Liver (tissue), 9 donors: ENCODE data around the gene SEZ6L. TPM values are rescaled to one million over a fixed set of nuclear protein-coding genes. Genes with fewer than 3 reads are reported as not detected.

Experiments
- DNase-seq: peaks from one replicate; pipeline ENCODE4 v3.0.0-alpha.2; 2017; ENCODE audit warnings: low spot score
- H3K27ac ChIP-seq, 2 donors: one replicate each; pipeline ENCODE4 v1.7.0; 2013; ENCODE audit warnings: inconsistent platforms in 2 of 2, low read length in 2 of 2, control low read depth in 1 of 2, low read depth in 1 of 2, mild to moderate bottlenecking in 1 of 2
- H3K27me3 ChIP-seq, 4 donors: one replicate each; pipeline versions ENCODE4 v1.6.1 to v1.7.0; 2013; ENCODE audit warnings: low read length in 3 of 4, inconsistent platforms in 1 of 4, mild to moderate bottlenecking in 1 of 4, moderate library complexity in 1 of 4; ENCODE audit not compliant: control insufficient read depth in 4 of 4, insufficient read depth in 4 of 4
- H3K36me3 ChIP-seq, 4 donors: one replicate each; pipeline versions ENCODE4 v1.6.1 to v1.7.0; 2013; ENCODE audit warnings: low read length in 3 of 4, mild to moderate bottlenecking in 3 of 4, low read depth in 1 of 4, moderate library complexity in 1 of 4; ENCODE audit not compliant: control insufficient read depth in 4 of 4, insufficient read depth in 3 of 4
- H3K4me1 ChIP-seq, 4 donors: one replicate each; pipeline versions ENCODE4 v1.6.1 to v1.7.0; 2013; ENCODE audit warnings: low read length in 3 of 4, mild to moderate bottlenecking in 3 of 4, moderate library complexity in 1 of 4; ENCODE audit not compliant: control insufficient read depth in 4 of 4, insufficient read depth in 4 of 4
- H3K4me3 ChIP-seq, 3 donors: one replicate each; pipeline versions ENCODE4 v1.6.1 to v1.7.0; 2013; ENCODE audit warnings: low read length in 3 of 3, control low read depth in 1 of 3, low read depth in 1 of 3, mild to moderate bottlenecking in 1 of 3
- H3K9ac ChIP-seq, 2 donors: one replicate each; pipeline ENCODE4 v1.7.0; 2013; ENCODE audit warnings: low read length in 2 of 2, mild to moderate bottlenecking in 2 of 2, moderate library complexity in 2 of 2, control low read depth in 1 of 2, low read depth in 1 of 2
- H3K9me3 ChIP-seq, 4 donors: one replicate each; pipeline versions ENCODE4 v1.6.1 to v1.7.0; 2013; ENCODE audit warnings: low read length in 3 of 4; ENCODE audit not compliant: control insufficient read depth in 4 of 4
- ATF3 ChIP-seq: IDR thresholded peaks from 2 replicates; pipeline ENCODE4 v1.6.1; 2016; ENCODE audit warnings: antibody characterized with exemption
- EGR1 ChIP-seq, 2 donors: IDR thresholded peaks; 2 replicates each; pipeline ENCODE4 v1.6.1; 2016 to 2018; ENCODE audit warnings: antibody characterized with exemption in 2 of 2, low read depth in 2 of 2
- FOXA1 ChIP-seq: IDR thresholded peaks from 2 replicates; pipeline ENCODE4 v1.6.1; 2016; ENCODE audit warnings: antibody characterized with exemption
- FOXA2 ChIP-seq: IDR thresholded peaks from 2 replicates; pipeline ENCODE4 v1.6.1; 2016; ENCODE audit warnings: antibody characterized with exemption
- GABPA ChIP-seq, 2 donors: IDR thresholded peaks in 1 of 2; conservative IDR thresholded peaks in 1 of 2; 2 replicates each; pipeline ENCODE4 v1.6.1; 2016; ENCODE audit warnings: antibody characterized with exemption in 2 of 2, mild to moderate bottlenecking in 1 of 2, moderate library complexity in 1 of 2
- HNF4A ChIP-seq, 2 donors: conservative IDR thresholded peaks; 2 replicates each; pipeline ENCODE4 v1.6.1; 2016; ENCODE audit warnings: antibody characterized with exemption in 2 of 2, mild to moderate bottlenecking in 2 of 2
- JUND ChIP-seq, 2 donors: IDR thresholded peaks; 2 replicates each; pipeline ENCODE4 v1.6.1; 2016; ENCODE audit warnings: antibody characterized with exemption in 2 of 2
- MAX ChIP-seq: IDR thresholded peaks from 2 replicates; pipeline ENCODE4 v1.6.1; 2016; ENCODE audit warnings: antibody characterized with exemption
- NR2F2 ChIP-seq: IDR thresholded peaks from 2 replicates; pipeline ENCODE4 v1.6.1; 2016; ENCODE audit warnings: antibody characterized with exemption
- RAD21 ChIP-seq, 2 donors: IDR thresholded peaks; 2 replicates each; pipeline ENCODE4 v1.6.1; 2016; ENCODE audit warnings: antibody characterized with exemption in 2 of 2, mild to moderate bottlenecking in 2 of 2
- REST ChIP-seq: IDR thresholded peaks from 2 replicates; pipeline ENCODE4 v1.6.1; 2016; ENCODE audit warnings: antibody characterized with exemption, mild to moderate bottlenecking
- RXRA ChIP-seq, 2 donors: IDR thresholded peaks; 2 replicates each; pipeline ENCODE4 v1.6.1; 2017 to 2018; ENCODE audit warnings: antibody characterized with exemption in 2 of 2, mild to moderate bottlenecking in 1 of 2
- SP1 ChIP-seq: IDR thresholded peaks from 2 replicates; pipeline ENCODE4 v1.6.1; 2018; ENCODE audit warnings: antibody characterized with exemption, mild to moderate bottlenecking
- TAF1 ChIP-seq: conservative IDR thresholded peaks from 2 replicates; pipeline ENCODE4 v1.6.1; 2016; ENCODE audit warnings: antibody characterized with exemption, mild to moderate bottlenecking
- YY1 ChIP-seq: IDR thresholded peaks from 2 replicates; pipeline ENCODE4 v1.6.1; 2016; ENCODE audit warnings: antibody characterized with exemption, mild to moderate bottlenecking
- ZBTB33 ChIP-seq: IDR thresholded peaks from 2 replicates; pipeline ENCODE4 v1.6.1; 2016; ENCODE audit warnings: antibody characterized with exemption
- WGBS: extraction: QIAGEN DNeasy Blood & Tissue Kit; methylation state at CpG from one replicate; pipeline ENCODE4 v1.1.7; 2013; 5-methylcytosine and 5-hydroxymethylcytosine counted together
- polyA plus RNA-seq, 2 donors: library from polyadenylated mRNA; stranded (reverse) in 1 of 2; unstranded in 1 of 2; fragments of 200-250 nt in 1 of 2; fragments of >200 nt in 1 of 2; fragmentation: Nextera tagmentation in 1 of 2; extraction: Ambion mirVana in 1 of 2; gene quantifications; one replicate each; pipeline versions ENCODE4 v1.2.1 to v1.2.3, GENCODE V29; 2013 to 2015
- total RNA-seq, 2 donors: library from RNA; depleted of rRNA; stranded (reverse); fragments of >200 nt; gene quantifications; one replicate each; pipeline ENCODE4 v1.2.3, GENCODE V29; 2014
- donor health status: healthy.
- donor health status: healthy.
- donor health status: healthy.
- donor health status: healthy.
- donor health status: healthy.

SEZ6L gene
- total RNA-seq (under 1 TPM; under 0.01 to 0.70 TPM), polyA plus RNA-seq (under 1 TPM in 1 of 2 donors, not detected in 1; 0.08 TPM)

GRCh38 chr22:26169315-26170111, at the start of gene SEZ6L:
Gene SEZ6L, plus strand, starts transcription at chr22:26169462. Its CDS starts 208 bp downstream, at chr22:26169670.
- TF ChIP-seq SP1, result no peak
- no peak for TF ChIP-seq FOXA1
- TF ChIP-seq ZBTB33, result no peak
- no peak for TF ChIP-seq HNF4A (conservative IDR thresholded peaks at IDR 0.05)
- no peak for TF ChIP-seq REST
- TF ChIP-seq EGR1 (IDR thresholded peaks at IDR 0.05; ENCODE audit: low read depth in 2 of 2), result no peak
- TF ChIP-seq JUND (IDR thresholded peaks at IDR 0.05), result no peak
- no peak for TF ChIP-seq NR2F2
- TF ChIP-seq TAF1, result no peak
- TF ChIP-seq GABPA (IDR thresholded peaks at IDR 0.05 in 1 of 2, conservative IDR thresholded peaks at IDR 0.05 in 1 of 2), result no peak
- TF ChIP-seq MAX, result no peak
- TF ChIP-seq RXRA (IDR thresholded peaks at IDR 0.05), result no peak
- no peak for TF ChIP-seq YY1
- TF ChIP-seq ATF3, result no peak
- Histone ChIP-seq H3K9ac (no peak within 1 kb of the TSS), H3K36me3 (no peaks in the 10 kb centered on the region), H3K4me3 (peak within 1 kb of the TSS in 1 of 3 donors; percentile 29), H3K27ac (no peak within 1 kb of the TSS), H3K9me3 (no peaks in the 10 kb centered on the region), H3K27me3 (peaks cover 3 to 13% (median 8%) of the 10 kb centered on the region in 4 donors), H3K4me1 (peaks cover 0 to 6% (median 3%) of the 10 kb centered on the region in 4 donors)
- 2% methylated on average over 92 of the region's 92 CpGs for WGBS
- no peak for DNase-seq

GRCh38 chr22:26122920-26123468, 46.3 kb upstream of the SEZ6L start:
- no peak for TF ChIP-seq REST
- no peak for TF ChIP-seq RXRA (IDR thresholded peaks at IDR 0.05)
- no peak for TF ChIP-seq JUND (IDR thresholded peaks at IDR 0.05)
- TF ChIP-seq HNF4A (conservative IDR thresholded peaks at IDR 0.05), result no peak
- no peak for TF ChIP-seq FOXA2
- TF ChIP-seq RAD21 (IDR thresholded peaks at IDR 0.05), result no peak
- H3K9me3 ChIP-seq, result no peaks in the 10 kb centered on the region
- DNase-seq, result no peak
- no peaks in the 10 kb centered on the region for H3K36me3 ChIP-seq
- H3K9ac ChIP-seq, result no peak overlapping the region
- no peaks in the 10 kb centered on the region for H3K4me1 ChIP-seq
- peaks cover 0 to 8% (median 6%) of the 10 kb centered on the region in 4 donors for H3K27me3 ChIP-seq
- no peak overlapping the region for H3K4me3 ChIP-seq
- H3K27ac ChIP-seq, result no peak overlapping the region
- WGBS, result 86% methylated on average over 4 of the region's 4 CpGs
